Measurements from ENCODE around the gene OPA3.
A peak's percentile ranks its signal among the peaks of the same experiment; 100 is the strongest.

OPA3 gene

GRCh38 chr19:45503909-45504308 lies 80.7 kb downstream of the OPA3 start:
- no peak for DNase-seq (ENCODE audit: low read depth)

GRCh38 chr19:45502111-45502510 lies 82.5 kb downstream of the OPA3 start:
- no peak for DNase-seq (ENCODE audit: low read depth)

DNA sequence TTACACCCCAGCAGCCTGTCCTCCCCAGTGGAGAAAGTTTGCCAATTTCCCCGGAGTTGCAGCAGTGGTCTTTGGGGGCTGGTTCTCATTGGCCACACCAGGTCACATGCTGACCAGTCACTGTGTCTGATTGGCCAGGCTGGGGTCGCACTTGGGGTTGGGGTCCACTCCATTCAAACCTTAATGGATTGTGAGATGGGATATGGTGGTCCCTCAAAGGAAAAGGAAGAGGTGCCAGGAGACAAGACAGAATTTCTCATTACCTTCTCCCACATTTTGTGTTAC lies 82.9 kb downstream of the OPA3 start:
- no peak for DNase-seq (ENCODE audit: low read depth)

GRCh38 chr19:45500918-45501729 lies 83.5 kb downstream of the OPA3 start:
- no peak for DNase-seq (ENCODE audit: low read depth)

GRCh38 chr19:45499196-45500180 lies 85.1 kb downstream of the OPA3 start:
- DNase-seq (ENCODE audit: low read depth), result peak; percentile 48

DNA sequence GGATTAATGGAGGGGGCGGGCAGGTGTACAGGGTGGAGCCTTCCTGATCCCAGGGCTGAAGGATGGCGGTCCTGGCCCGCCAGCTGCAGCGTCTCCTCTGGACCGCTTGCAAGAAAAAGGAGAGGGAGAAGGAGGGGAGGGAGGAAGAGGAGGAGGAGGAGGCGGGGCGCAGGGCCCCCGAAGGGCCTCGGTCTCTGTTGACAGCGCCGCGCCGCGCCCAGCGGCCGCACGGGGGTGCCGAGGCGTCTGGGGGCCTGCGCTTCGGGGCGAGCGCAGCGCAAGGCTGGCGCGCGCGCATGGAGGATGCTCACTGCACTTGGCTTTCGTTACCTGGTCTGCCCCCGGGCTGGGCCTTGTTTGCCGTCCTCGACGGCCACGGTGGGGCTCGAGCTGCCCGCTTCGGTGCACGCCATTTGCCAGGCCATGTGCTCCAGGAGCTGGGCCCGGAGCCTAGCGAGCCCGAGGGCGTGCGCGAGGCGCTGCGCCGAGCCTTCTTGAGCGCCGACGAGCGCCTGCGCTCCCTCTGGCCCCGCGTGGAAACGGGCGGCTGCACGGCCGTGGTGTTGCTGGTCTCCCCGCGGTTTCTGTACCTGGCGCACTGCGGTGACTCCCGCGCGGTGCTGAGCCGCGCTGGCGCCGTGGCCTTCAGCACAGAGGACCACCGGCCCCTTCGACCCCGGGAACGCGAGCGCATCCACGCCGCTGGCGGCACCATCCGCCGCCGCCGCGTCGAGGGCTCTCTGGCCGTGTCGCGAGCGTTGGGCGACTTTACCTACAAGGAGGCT lies 86.0 kb downstream of the OPA3 start, which contains the start of gene PPM1N:
TSS of gene PPM1N (plus strand) at position 33 of the 785 bp plus-strand sequence. CDS start at position 63, 30 bp downstream.
- DNase-seq (ENCODE audit: low read depth), result peak; percentile 42

DNA sequence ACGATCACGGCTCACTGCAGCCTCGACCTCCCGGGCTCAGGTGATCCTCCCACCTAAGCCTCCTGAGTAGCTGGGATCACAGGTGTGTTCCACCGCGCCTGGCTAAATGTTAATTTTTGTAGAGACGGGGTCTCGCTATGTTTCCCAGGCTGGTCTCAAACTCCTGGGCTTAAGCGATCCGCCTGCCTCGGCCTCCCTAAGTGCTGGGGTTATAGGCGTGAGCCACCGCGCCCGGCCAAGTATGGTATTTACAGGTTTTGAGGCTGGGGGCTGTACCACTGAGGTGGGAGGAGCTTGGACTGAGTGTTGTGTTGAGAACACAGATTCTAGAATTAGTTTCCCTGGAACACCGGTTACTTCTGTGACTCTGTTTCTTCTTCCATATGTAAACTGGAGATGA lies 86.8 kb downstream of the OPA3 start:
- no peak for DNase-seq (ENCODE audit: low read depth)

DNA sequence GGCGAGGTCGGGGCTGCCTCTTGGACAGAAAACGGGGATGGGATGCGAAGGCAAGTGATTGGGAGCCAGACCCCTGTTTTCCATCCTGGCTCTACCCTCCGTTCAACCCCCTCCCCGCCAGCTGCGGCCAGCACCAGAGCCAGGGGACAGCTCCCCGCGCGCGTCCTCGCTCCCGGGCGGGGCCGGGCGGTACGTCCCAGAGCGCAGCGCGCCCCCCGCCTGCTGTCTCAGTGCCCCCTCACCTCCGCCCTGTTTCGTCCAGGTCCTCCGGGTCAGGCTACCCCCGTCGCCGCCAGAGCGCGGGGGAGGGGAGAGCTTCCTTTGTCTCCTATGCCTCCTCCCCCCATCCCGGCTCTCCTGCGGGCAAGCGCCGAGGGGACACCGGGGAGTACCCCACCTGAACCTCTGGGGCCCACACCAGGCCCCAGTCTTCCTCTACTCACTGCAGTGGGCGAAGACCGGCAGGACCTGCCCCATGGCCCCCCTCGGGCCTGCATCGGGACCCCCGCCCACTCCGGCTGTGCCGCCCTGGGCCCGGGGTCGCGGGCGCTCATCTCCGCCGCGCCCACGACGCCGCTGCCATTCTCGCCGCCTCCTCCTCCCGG lies 88.2 kb downstream of the OPA3 start:
- DNase-seq (ENCODE audit: low read depth), result no peak

DNA sequence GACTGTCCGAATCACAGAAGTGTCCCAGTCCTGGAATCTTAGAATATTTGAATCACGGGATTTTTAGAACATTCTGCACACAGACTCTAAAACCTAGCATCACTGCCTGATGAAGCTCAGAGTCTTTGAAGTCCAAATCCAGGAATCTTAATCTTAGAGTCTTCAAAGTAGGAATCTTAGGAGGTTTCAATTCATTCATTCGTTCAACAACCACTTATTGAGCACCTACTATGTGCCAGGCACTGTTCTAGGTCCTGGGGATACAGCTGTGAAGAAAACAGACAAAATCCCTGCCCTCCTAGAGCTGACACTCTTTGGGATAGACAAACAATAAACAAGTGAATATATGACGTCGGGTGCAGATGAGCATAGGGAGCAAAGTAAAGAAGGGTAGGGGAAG lies 89.4 kb downstream of the OPA3 start:
- DNase-seq (ENCODE audit: low read depth), result no peak

- DNase-seq (ENCODE audit: low read depth), result no peak
These were observed 90.2 kb downstream of the OPA3 start for GRCh38 chr19:45494261-45494916.

DNA sequence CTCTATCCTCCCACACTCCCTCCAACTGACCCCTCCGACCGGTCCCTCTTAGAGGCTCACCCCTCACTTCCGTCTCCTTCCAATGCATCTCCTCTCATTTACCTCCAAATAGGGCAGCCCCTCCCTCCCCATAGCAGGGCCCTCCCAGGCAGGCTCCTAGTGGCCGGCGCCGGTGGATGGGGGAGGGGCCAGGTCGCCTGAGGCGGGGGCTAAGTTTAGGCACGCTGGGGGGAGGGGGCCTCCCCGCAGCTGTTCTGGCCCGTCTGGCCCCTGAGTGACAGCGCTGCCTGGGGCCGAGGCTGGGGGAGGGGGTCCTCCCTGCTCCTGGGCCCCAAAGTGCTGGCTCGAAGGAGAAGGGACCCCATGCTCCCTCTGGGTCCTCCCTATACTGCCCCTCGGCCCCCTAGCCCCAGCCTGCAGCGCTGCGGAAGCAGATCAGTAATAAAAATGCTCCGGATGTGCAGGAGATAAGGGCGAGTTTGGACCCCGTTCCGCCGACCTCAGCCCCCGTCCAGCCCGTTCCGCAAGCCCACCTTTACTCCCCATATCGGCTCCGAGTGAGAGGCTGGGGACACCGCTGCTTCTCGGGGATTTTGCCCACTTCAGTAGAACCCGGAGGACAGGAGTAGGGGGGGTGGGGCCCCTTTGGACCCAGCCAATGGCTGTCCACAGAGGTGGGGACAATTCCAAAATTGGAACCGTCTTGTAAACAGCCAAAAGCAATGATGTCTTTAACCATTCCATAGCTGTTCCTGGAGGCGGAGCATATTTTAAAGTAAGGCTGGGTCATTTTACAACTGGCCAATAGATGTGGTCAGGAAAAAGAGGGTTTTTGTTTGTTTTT lies 91.8 kb downstream of the OPA3 start:
- no peak for DNase-seq (ENCODE audit: low read depth)

GRCh38 chr19:45492137-45492626 lies 92.4 kb downstream of the OPA3 start:
- DNase-seq (ENCODE audit: low read depth), result no peak

DNA sequence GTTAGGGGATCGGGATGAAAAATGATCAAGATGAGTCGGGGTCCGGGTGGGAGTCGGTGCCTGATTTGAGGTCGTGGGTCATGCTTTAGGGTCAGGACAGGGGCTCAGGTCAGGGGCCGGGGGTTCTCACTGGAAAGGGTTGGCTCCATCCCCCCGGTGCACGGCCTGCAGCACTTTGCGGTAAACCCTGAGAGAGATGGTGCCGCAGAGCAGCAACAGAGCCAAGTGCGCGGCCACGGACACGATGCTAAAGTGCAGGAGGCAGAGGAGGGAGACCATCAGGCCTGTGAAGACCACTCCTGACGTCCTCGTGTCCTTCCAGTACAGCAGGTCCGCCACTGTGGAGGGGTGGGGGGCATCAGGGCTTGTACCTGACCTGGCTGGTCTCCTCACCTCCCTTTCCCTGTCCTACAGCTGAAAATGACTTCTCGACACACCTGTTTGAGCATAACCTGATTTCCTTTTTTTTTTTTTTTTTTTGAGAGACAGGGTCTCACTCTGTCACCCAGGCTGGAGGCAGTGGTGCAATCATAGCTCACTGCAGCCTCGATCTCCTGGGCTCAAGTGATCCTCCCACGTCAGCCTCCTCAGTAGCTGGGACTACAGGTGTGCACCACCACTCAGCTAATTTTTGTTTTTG lies 95.3 kb downstream of the OPA3 start:
- no peak for DNase-seq (ENCODE audit: low read depth)

- DNase-seq (ENCODE audit: low read depth), result no peak
These were observed 95.9 kb downstream of the OPA3 start for GRCh38 chr19:45488708-45489107.

DNA sequence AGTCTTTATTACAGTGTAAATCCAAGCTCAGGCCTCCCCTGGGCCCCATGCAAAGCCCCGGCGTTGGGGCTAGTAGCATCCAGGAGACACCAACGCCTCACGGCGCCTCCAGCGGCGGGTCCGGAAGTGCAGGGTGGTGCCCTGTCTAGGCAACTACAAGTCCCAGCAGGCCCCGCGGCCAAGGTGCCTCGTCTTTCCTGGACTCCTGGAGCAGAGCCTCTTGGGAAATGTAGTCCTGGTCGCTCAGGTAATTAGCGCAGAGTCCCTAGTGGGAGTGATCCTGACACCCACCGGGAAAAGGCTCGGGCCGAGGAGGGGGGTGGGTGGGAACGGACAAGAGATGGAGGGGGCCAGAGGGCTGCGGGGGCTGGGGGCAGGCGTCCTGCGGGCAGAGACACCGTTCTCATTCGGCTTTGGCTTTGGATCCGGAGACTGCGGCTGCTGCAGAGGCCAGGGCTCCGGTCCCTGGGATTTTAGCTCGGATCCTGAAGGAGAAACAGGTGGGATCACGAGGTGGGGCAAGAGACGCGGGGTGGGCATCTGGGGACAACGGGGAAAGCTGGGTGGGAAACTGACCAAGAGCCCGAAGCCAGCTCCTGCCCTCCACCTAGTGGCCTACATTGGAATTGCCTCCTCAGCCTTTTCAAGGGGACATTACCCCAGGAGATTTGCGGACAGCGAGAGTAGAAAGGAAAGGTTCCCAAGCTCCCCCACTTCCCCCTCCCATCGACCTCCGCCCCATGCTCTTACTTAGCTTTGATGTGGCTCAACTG lies 99.1 kb downstream of the OPA3 start:
- peak; percentile 90 for DNase-seq (ENCODE audit: low read depth)

DNA sequence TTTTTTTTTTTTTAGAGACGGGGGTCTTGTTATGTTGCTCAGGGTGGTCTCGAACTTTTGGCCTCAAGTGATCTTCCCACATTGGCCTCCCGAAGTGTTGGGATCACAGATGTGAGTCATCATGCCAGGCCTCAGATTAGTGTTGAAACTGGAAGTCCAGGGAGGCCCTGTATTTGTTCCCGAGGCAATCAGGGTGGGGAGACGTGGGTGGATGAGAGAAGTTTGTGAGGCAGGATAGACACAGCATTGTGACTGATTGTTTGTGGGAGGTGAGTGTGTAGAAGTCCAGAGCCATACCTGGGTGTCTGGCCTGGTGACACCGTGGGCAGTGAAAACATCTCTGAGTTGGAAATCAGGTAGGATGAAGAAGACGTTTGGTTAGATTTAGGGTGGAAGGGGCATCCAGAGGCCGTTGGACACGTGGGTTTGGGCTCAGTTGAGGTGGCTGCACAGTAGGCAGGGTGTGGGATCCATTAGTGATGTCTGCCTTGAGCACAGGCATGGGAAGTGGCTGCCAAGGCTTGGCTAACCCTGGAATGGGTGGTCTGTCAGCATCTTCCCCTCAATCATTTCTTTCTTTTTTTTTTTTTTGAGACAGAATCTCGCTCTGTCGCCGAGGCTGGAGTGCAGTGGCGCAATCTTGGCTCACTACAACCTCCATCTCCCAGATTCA lies 100.2 kb downstream of the OPA3 start:
- no peak for DNase-seq (ENCODE audit: low read depth)

GRCh38 chr19:45483033-45483432 lies 101.6 kb downstream of the OPA3 start:
- DNase-seq (ENCODE audit: low read depth), result no peak
